EL (cell line): ENCODE data around the gene RBMY1F.
"Not testable (repeated sequence)": the region's sequence is repeated elsewhere in the genome, so short reads cannot be mapped to it uniquely, and the experiment has no call there.

ENCODE experiments used
- DNase-seq: peaks from one replicate; pipeline ENCODE4 v3.0.0-alpha.2; 2016

Gene RBMY1F

DNA sequence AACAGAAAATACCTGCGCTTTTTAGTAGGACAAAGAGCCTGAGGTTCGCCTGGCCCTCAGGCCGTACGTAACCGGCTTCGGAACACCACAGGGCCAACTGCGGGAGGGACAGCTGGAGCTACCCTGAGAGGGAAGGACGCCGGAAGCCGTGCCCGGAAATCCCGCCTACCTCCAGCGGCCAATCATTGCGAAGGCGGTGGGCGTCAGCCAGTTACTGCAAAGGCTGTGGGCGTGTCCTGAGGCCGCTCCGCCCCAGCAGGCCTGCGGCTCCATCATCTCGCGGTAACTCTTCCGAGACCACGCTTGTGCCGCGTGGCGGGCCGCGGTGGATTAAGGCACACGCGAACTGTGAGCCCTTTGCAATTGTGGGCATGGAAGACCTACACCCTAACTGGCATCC lies at the start of gene RBMY1F:
Gene RBMY1F, minus strand, starts transcription at position 101 of the 400 bp plus-strand sequence. CDS start 1,954 bp downstream, outside the sequence.
- not testable (repeated sequence) for DNase-seq

DNA sequence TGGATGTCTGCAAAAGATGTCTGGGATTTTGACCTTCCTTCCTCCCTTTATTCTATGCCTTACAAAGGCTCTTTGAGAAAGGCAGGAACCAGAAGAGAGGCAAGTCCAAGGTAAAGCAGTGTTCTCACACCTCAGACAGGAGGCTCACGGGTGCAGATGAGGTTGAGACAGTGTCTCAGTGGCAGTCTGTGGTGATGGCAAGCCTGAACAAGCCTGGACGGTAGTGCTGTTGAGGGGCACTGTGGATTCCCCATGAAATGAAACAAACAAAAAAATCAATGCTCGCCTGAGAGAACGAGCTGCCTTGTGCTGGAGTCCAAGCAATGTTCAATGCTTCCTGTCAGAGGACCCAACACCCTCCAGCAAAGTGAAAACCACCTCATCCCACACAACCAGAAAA lies 31.6 kb downstream of the RBMY1F start:
- not testable (repeated sequence) for DNase-seq

DNA sequence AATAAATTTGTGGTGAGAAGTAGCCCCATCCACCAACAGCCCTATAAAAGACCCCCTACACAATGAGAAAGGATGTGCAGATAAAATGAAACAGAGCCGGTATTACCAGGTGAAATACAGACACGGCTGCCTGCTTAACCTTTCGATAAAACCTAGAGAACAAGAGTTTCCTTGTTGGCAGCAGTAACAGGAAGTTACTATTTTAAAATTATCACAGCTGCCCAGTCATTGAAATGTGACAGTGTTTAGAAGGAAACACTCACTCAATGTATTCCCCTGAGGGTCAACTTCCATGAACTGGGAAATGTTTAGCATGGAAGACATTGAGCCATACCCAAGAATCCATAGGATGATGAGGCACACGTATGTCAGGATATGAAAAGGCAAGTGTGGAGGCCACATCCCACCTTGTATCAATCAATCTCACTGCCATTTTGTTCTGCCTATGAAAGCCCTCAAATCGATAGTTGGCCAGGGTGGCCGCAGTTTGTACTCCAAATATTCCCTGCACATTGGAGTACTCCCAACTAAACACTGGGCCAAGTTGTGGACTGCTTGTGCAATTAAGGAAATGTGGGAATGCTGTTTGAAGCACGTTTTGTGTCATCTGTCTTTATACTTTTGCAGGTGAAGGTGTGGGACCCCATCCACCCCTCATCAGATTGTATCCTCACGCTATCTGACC lies 41.6 kb downstream of the RBMY1F start:
- DNase-seq: not testable (repeated sequence)

DNA sequence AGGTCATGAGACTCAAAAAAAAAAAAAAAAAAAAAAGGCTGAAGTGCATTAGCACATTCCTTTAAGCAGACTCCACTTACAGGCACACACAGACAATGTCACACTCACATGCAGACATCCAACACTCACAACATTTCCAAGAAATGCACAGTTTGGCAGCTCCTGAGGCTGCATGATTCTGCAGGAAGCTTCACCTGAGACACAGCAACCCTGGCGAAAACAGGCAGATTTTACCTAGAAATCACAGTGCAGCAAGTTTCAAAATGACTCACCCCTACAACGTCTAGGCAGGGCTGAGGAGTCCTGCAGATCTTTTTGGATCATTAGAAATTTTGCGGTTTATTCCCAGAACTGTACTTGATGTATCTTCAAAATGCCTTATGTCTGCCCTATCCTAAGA lies 48.0 kb downstream of the RBMY1F start:
- not testable (repeated sequence) for DNase-seq

DNA sequence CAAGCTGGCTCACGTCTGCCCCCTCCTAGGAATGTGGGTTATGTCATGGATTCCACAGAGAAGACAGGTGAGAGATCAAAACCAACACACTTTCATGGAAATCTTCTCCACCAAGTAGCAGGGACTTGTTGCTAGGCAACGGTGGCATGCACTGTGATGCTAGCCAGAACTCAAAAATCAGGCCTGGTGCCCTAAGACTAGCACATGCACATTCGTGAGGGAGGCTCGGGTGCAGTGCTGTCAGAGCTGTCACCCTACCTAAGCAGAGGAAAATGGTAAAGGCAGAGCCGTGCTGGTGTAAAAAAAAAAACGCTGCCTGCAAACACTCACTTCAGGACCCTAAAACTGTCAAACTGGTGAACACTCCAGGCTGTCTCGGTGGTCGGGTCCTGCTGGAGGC lies 52.2 kb downstream of the RBMY1F start:
- not testable (repeated sequence) for DNase-seq
